ENCODE measurements around the gene ESR1. TPM values are rescaled to one million over a fixed set of nuclear protein-coding genes. Genes with fewer than 3 reads are reported as not detected.

The ESR1 gene
- total RNA-seq, 4 donors from 2014 or later: 2.1 to 6.9 (median 5.2) TPM

- Histone ChIP-seq H3K27me3 (no peaks in the 10 kb centered on the region), H3K4me1 (no peaks in the 10 kb centered on the region), H3K4me3 (no peak overlapping the region), H3K9me3 (no peaks in the 10 kb centered on the region), H3K27ac (no peak overlapping the region), H3K36me3 (no peaks in the 10 kb centered on the region)
- no peak for DNase-seq (ENCODE audit: low spot score in 2 of 2)
- 73 to 75% methylated on average over 4 of the region's 4 CpGs for WGBS, 2 donors
- TF ChIP-seq CTCF (IDR thresholded peaks at IDR 0.05) (no peak), EP300 (IDR thresholded peaks at IDR 0.05) (no peak), POLR2A (IDR thresholded peaks at IDR 0.05) (no peak)
Observed at GRCh38 chr6:152050451-152051195, 243.1 kb downstream of the ESR1 start.

GRCh38 chr6:152052061-152052460 is 244.6 kb downstream of the ESR1 start:
- H3K4me3 ChIP-seq: no peak overlapping the region
- TF ChIP-seq EP300 (IDR thresholded peaks at IDR 0.05) (no peak), POLR2A (IDR thresholded peaks at IDR 0.05) (no peak), CTCF (IDR thresholded peaks at IDR 0.05) (no peak)
- no peak for DNase-seq (ENCODE audit: low spot score in 2 of 2)
- no peaks in the 10 kb centered on the region for H3K9me3 ChIP-seq
- no peaks in the 10 kb centered on the region for H3K27me3 ChIP-seq
- no peaks in the 10 kb centered on the region for H3K4me1 ChIP-seq
- H3K36me3 ChIP-seq: no peaks in the 10 kb centered on the region
- no peak overlapping the region for H3K27ac ChIP-seq
- WGBS, 2 donors: 55 to 66% methylated on average over 6 of the region's 6 CpGs

GRCh38 chr6:152053332-152053731 is 245.8 kb downstream of the ESR1 start:
- Histone ChIP-seq H3K9me3 (no peaks in the 10 kb centered on the region), H3K27ac (no peak overlapping the region), H3K4me1 (no peaks in the 10 kb centered on the region), H3K36me3 (no peaks in the 10 kb centered on the region), H3K27me3 (no peaks in the 10 kb centered on the region), H3K4me3 (no peak overlapping the region)
- 83 to 86% methylated on average over 1 of the region's 1 CpG for WGBS, 2 donors
- TF ChIP-seq EP300 (IDR thresholded peaks at IDR 0.05): no peak
- TF ChIP-seq CTCF (IDR thresholded peaks at IDR 0.05): no peak
- no peak for TF ChIP-seq POLR2A (IDR thresholded peaks at IDR 0.05)
- no peak for DNase-seq (ENCODE audit: low spot score in 2 of 2)

- no peaks in the 10 kb centered on the region for H3K27me3 ChIP-seq
- no peak overlapping the region for H3K27ac ChIP-seq
- no peak for DNase-seq (ENCODE audit: low spot score in 2 of 2)
- no peak overlapping the region for H3K4me3 ChIP-seq
- 66 to 68% methylated on average over 7 of the region's 7 CpGs for WGBS, 2 donors
- no peaks in the 10 kb centered on the region for H3K36me3 ChIP-seq
- TF ChIP-seq EP300 (IDR thresholded peaks at IDR 0.05) (no peak), CTCF (IDR thresholded peaks at IDR 0.05) (no peak), POLR2A (IDR thresholded peaks at IDR 0.05) (no peak)
- H3K9me3 ChIP-seq: no peaks in the 10 kb centered on the region
- no peaks in the 10 kb centered on the region for H3K4me1 ChIP-seq
Observed at GRCh38 chr6:152054441-152054840, 247.0 kb downstream of the ESR1 start.

GRCh38 chr6:152055517-152055916 is 248.0 kb downstream of the ESR1 start:
- TF ChIP-seq CTCF (IDR thresholded peaks at IDR 0.05): no peak
- TF ChIP-seq POLR2A (IDR thresholded peaks at IDR 0.05): no peak
- TF ChIP-seq EP300 (IDR thresholded peaks at IDR 0.05): no peak
- Histone ChIP-seq H3K9me3 (no peaks in the 10 kb centered on the region), H3K4me3 (no peak overlapping the region), H3K27me3 (no peaks in the 10 kb centered on the region), H3K27ac (no peak overlapping the region), H3K36me3 (no peaks in the 10 kb centered on the region), H3K4me1 (no peaks in the 10 kb centered on the region)
- 90 to 99% methylated on average over 4 of the region's 4 CpGs for WGBS, 2 donors
- no peak for DNase-seq (ENCODE audit: low spot score in 2 of 2)

Measured in tibial nerve (tissue), 4 donors.